MM.1S (cell line): ENCODE data around the gene EDEM3.
"Not testable (repeated sequence)": the region's sequence is repeated elsewhere in the genome, so short reads cannot be mapped to it uniquely, and the experiment has no call there.

Experiments used
- DNase-seq: peaks from one replicate; pipeline ENCODE4 v3.0.0-alpha.2; 2015
- H2AFZ ChIP-seq: fragments of 300-600 bp; sonication (generic); 2 replicates; pipeline ENCODE4 v1.6.0; 2016; ENCODE audit warnings: antibody characterized with exemption, low read length
- H3F3A ChIP-seq: fragments of 300-600 bp; sonication (generic); 2 replicates; pipeline ENCODE4 v1.6.1; 2016; ENCODE audit warnings: mild to moderate bottlenecking, antibody characterized with exemption, low read length, moderate library complexity, mixed read lengths; ENCODE audit not compliant: insufficient read depth
- H3K27ac ChIP-seq: fragments of 300-600 bp; sonication (generic); 2 replicates; pipeline ENCODE4 v1.5.1; 2016; ENCODE audit warnings: mild to moderate bottlenecking, low read length
- H3K27me3 ChIP-seq: fragments of 300-600 bp; sonication (generic); replicated peaks from 2 replicates; pipeline ENCODE4 v1.6.0; 2016; ENCODE audit warnings: low read length; ENCODE audit not compliant: insufficient read depth
- H3K36me3 ChIP-seq: fragments of 300-600 bp; sonication (generic); replicated peaks from 2 replicates; pipeline ENCODE4 v1.6.1; 2016; ENCODE audit warnings: mild to moderate bottlenecking, low read length, mixed read lengths; ENCODE audit not compliant: insufficient read depth
- H3K4me1 ChIP-seq: fragments of 300-600 bp; sonication (generic); 2 replicates; pipeline ENCODE4 v1.6.1; 2016; ENCODE audit warnings: low read length, mixed read lengths
- H3K4me2 ChIP-seq: fragments of 300-600 bp; sonication (generic); 2 replicates; pipeline ENCODE4 v1.6.0; 2016; ENCODE audit warnings: low read depth, low read length
- H3K4me3 ChIP-seq: fragments of 300-600 bp; sonication (generic); 2 replicates; pipeline ENCODE4 v1.5.1; 2016; ENCODE audit warnings: low read length, mixed read lengths
- H3K79me2 ChIP-seq: fragments of 300-600 bp; sonication (generic); 2 replicates; pipeline ENCODE4 v1.6.1; 2016; ENCODE audit warnings: mixed run types, low read length, mixed read lengths
- H3K9ac ChIP-seq: fragments of 300-600 bp; sonication (generic); 2 replicates; pipeline ENCODE4 v1.6.1; 2016; ENCODE audit warnings: low read length, mixed read lengths
- H3K9me2 ChIP-seq: fragments of 300-600 bp; sonication (generic); replicated peaks from 2 replicates; pipeline ENCODE4 v1.6.1; 2016; ENCODE audit warnings: mild to moderate bottlenecking, low read length, mixed read lengths; ENCODE audit not compliant: insufficient read depth
- H3K9me3 ChIP-seq: fragments of 300-600 bp; sonication (generic); replicated peaks from 2 replicates; pipeline ENCODE4 v1.6.1; 2016; ENCODE audit warnings: mild to moderate bottlenecking, low read length, mixed read lengths; ENCODE audit not compliant: insufficient read depth
- H4K20me1 ChIP-seq: fragments of 300-600 bp; sonication (generic); 2 replicates; pipeline ENCODE4 v1.6.1; 2016; ENCODE audit warnings: mild to moderate bottlenecking, low read length, moderate library complexity, mixed read lengths; ENCODE audit not compliant: insufficient read depth
- CTCF ChIP-seq: fragments of 300-600 bp; sonication (generic); IDR thresholded peaks from 2 replicates; pipeline ENCODE4 v1.5.1; 2016; ENCODE audit warnings: antibody characterized with exemption, low read length, mixed read lengths
- EZH2 ChIP-seq: fragments of 300-600 bp; sonication (generic); optimal IDR thresholded peaks from 2 replicates; pipeline ENCODE3; 2017; ENCODE audit warnings: low read depth, mild to moderate bottlenecking, antibody characterized with exemption, low read length, mixed read lengths
- EZH2phosphoT487 ChIP-seq: fragments of 300-600 bp; sonication (generic); IDR thresholded peaks from 2 replicates; pipeline ENCODE4 v1.6.1; 2018; ENCODE audit warnings: antibody characterized with exemption, low read length

The EDEM3 gene

DNA sequence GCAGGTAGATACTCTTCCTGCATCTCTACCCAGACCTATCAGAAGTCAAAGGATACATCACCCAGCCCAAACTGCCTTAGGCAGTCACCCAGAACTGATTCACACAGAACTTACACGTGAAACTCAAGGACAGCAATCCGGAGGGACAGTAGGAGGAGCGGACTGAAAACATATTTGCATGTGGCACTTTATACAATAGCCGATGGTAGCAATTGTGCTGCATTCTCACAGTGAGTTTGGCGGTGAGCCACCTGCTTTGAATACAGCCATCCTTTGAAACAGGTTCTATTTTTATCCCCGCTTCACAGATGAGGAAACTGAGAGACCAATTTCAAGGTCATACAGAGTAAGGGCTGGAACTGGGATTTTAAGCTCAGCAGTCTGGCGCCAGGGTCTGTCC is 69.5 kb downstream of the EDEM3 start:
- TF ChIP-seq CTCF (no peak), EZH2 (no peak), EZH2phosphoT487 (no peak)
- peak; percentile 98 for DNase-seq
- Histone ChIP-seq H3K79me2 (no peaks in the 10 kb centered on the region), H3K27ac (peak overlapping the region; percentile 82), H3K9me2 (no peaks in the 10 kb centered on the region), H3F3A (peaks cover 48% of the 10 kb centered on the region), H3K36me3 (no peaks in the 10 kb centered on the region), H3K9me3 (no peaks in the 10 kb centered on the region), H3K4me1 (peaks cover 35% of the 10 kb centered on the region), H3K27me3 (no peaks in the 10 kb centered on the region), H4K20me1 (no peaks in the 10 kb centered on the region), H3K4me3 (peak overlapping the region; percentile 5; the same call in 1 of the 2 replicates), H3K9ac (peak overlapping the region; percentile 45), H2AFZ (peak overlapping the region; percentile 69), H3K4me2 (peak overlapping the region; percentile 75)

GRCh38 chr1:184684285-184685074 is 70.2 kb downstream of the EDEM3 start:
- Histone ChIP-seq H3F3A (peaks cover 48% of the 10 kb centered on the region), H3K27me3 (no peaks in the 10 kb centered on the region), H3K9ac (peak overlapping the region; percentile 45), H3K36me3 (no peaks in the 10 kb centered on the region), H3K79me2 (no peaks in the 10 kb centered on the region), H3K4me1 (peaks cover 35% of the 10 kb centered on the region), H4K20me1 (no peaks in the 10 kb centered on the region), H3K9me3 (no peaks in the 10 kb centered on the region), H3K9me2 (no peaks in the 10 kb centered on the region), H3K4me2 (peak overlapping the region; percentile 75), H3K27ac (peak overlapping the region; percentile 82), H3K4me3 (peak overlapping the region; percentile 5; the same call in 1 of the 2 replicates), H2AFZ (peak overlapping the region; percentile 69)
- no peak for DNase-seq
- TF ChIP-seq CTCF (no peak), EZH2phosphoT487 (no peak), EZH2 (no peak)

- Histone ChIP-seq H3K4me1 (peaks cover 35% of the 10 kb centered on the region), H3K9me2 (no peaks in the 10 kb centered on the region), H4K20me1 (no peaks in the 10 kb centered on the region), H3K4me3 (no peak overlapping the region), H3K9me3 (no peaks in the 10 kb centered on the region), H3K36me3 (no peaks in the 10 kb centered on the region), H3K79me2 (no peaks in the 10 kb centered on the region), H3K9ac (no peak overlapping the region), H2AFZ (no peak overlapping the region), H3K27ac (no peak overlapping the region), H3K4me2 (no peak overlapping the region), H3K27me3 (no peaks in the 10 kb centered on the region), H3F3A (peaks cover 39% of the 10 kb centered on the region)
- TF ChIP-seq EZH2 (no peak), EZH2phosphoT487 (no peak), CTCF (no peak)
- no peak for DNase-seq
These were observed 71.7 kb downstream of the EDEM3 start for GRCh38 chr1:184682956-184683355.

- H3K4me1 ChIP-seq = peaks cover 19% of the 10 kb centered on the region
- H2AFZ ChIP-seq, H3K27ac ChIP-seq, H3K4me3 ChIP-seq, H3K9ac ChIP-seq, H3K79me2 ChIP-seq, H3K27me3 ChIP-seq, H3K4me2 ChIP-seq, DNase-seq, H3K9me3 ChIP-seq, H4K20me1 ChIP-seq, H3K9me2 ChIP-seq, H3K36me3 ChIP-seq: not testable (repeated sequence)
- peaks cover 20% of the 10 kb centered on the region for H3F3A ChIP-seq
These were observed 73.9 kb downstream of the EDEM3 start for GRCh38 chr1:184680611-184681225.

GRCh38 chr1:184679472-184679871 is 75.2 kb downstream of the EDEM3 start:
- H3K4me2 ChIP-seq = not testable (repeated sequence)

More at GRCh38 chr1:184679472-184679871, 75.2 kb downstream of the EDEM3 start:
- not testable (repeated sequence) for H3K27me3 ChIP-seq, H3K9me3 ChIP-seq, H3K9me2 ChIP-seq, H3K36me3 ChIP-seq, H4K20me1 ChIP-seq, H3F3A ChIP-seq, DNase-seq, H3K9ac ChIP-seq, H3K27ac ChIP-seq, H3K79me2 ChIP-seq, H2AFZ ChIP-seq, H3K4me3 ChIP-seq
- H3K4me1 ChIP-seq = peaks cover 10% of the 10 kb centered on the region
